GM12878 (cell line): Measurements from ENCODE around the gene SMAD5. TPM values are rescaled to one million over a fixed set of nuclear protein-coding genes. Genes with fewer than 3 reads are reported as not detected.

Experiments used
- ATAC-seq: fragments of 200-7000 bp; cut with Tn5 transposase; 3 replicates; pipeline ENCODE4 v1.9.1; 2020; ENCODE audit warnings: mild to moderate bottlenecking, moderate library complexity
- BruUV-seq: library from RNA; stranded (reverse); fragments of 400-500 nt; replicated peaks from 2 replicates; lab custom pipeline; 2021; lab: Mats Ljungman, UMichigan
- CTCF ChIA-PET: fragments of 300-600 bp; sonication (Branson Sonifier 250); formaldehyde crosslinking; extraction: SDS; loops from one replicate; lab custom pipeline; 2021; ENCODE audit warnings: inconsistent platforms; lab: Yijun Ruan, JAX
- POLR2A ChIA-PET: fragments of 350-600 bp; formaldehyde crosslinking; extraction: SDS; loops from one replicate; lab custom pipeline; 2021; ENCODE audit warnings: inconsistent platforms; lab: Charles Lee
- RAD21 ChIA-PET: fragments of 300-600 bp; sonication (Branson Sonifier 250); formaldehyde crosslinking; loops from one replicate; lab custom pipeline; 2023; ENCODE audit warnings: antibody characterized with exemption; ENCODE audit not compliant: unreplicated experiment; lab: Charles Lee
- SMC1A ChIA-PET: fragments of 300-600 bp; sonication (Branson Sonifier 250); formaldehyde crosslinking; loops from one replicate; lab custom pipeline; 2023; ENCODE audit not compliant: unreplicated experiment, uncharacterized antibody; lab: Charles Lee
- DNase-seq: peaks from one replicate; pipeline ENCODE4 v3.0.0-alpha.2; 2011; ENCODE audit warnings: low read depth, low spot score
- FAIRE-seq: peaks from 3 replicates; lab custom pipeline; 2011; peaks lifted over from hg19 to GRCh38; lab: Jason Lieb, UNC
- H2AFZ ChIP-seq: 2 replicates; pipeline ENCODE4 v1.6.0; 2011; ENCODE audit warnings: low read depth, low read length, control low read depth; ENCODE audit not compliant: control insufficient read depth
- H3K27ac ChIP-seq: 2 replicates; pipeline ENCODE4 v1.5.1; 2011; ENCODE audit warnings: control low read depth; ENCODE audit not compliant: control insufficient read depth, insufficient read depth
- H3K27me3 ChIP-seq, 2 experiments: replicated peaks in 1 of 2; 2 replicates each; pipeline versions ENCODE4 v1.6.0 to v1.6.1; 2011; ENCODE audit warnings: low read length in 1 of 2; ENCODE audit not compliant: control insufficient read depth in 2 of 2, insufficient read depth in 2 of 2
- H3K36me3 ChIP-seq, 2 experiments: 2 replicates each; pipeline ENCODE4 v1.5.1; 2011; ENCODE audit warnings: low read length in 1 of 2; ENCODE audit not compliant: control insufficient read depth in 2 of 2, insufficient read depth in 2 of 2
- H3K4me1 ChIP-seq: 2 replicates; pipeline ENCODE4 v1.6.1; 2011; ENCODE audit warnings: mild to moderate bottlenecking, low read length, moderate library complexity, mixed read lengths; ENCODE audit not compliant: control insufficient read depth, insufficient read depth
- H3K4me2 ChIP-seq: 2 replicates; pipeline ENCODE4 v1.6.0; 2011; ENCODE audit warnings: control low read depth; ENCODE audit not compliant: control insufficient read depth, insufficient read depth
- H3K4me3 ChIP-seq: fragments of 200-600 bp; sonication (generic); 2 replicates; pipeline ENCODE4 v1.5.1; 2016
- H3K79me2 ChIP-seq: 2 replicates; pipeline ENCODE4 v1.6.0; 2011; ENCODE audit warnings: low read length; ENCODE audit not compliant: control insufficient read depth, insufficient read depth
- H3K9ac ChIP-seq: 2 replicates; pipeline ENCODE4 v1.8.0; 2011; ENCODE audit warnings: low read length, control low read depth, mixed read lengths; ENCODE audit not compliant: control insufficient read depth, insufficient read depth
- H3K9me3 ChIP-seq: replicated peaks from 3 replicates; pipeline ENCODE4 v1.5.1; 2011; ENCODE audit warnings: mild to moderate bottlenecking, low read length; ENCODE audit not compliant: control insufficient read depth, insufficient read depth
- H4K20me1 ChIP-seq: 2 replicates; pipeline ENCODE4 v1.6.0; 2011; ENCODE audit not compliant: control insufficient read depth, insufficient read depth
- ASH2L ChIP-seq: fragments of 300-600, 200-600 bp; sonication (generic); IDR thresholded peaks from 2 replicates; pipeline ENCODE4 v1.6.1; 2017; ENCODE audit warnings: low read depth, mild to moderate bottlenecking, borderline replicate concordance
- ATF7 ChIP-seq: fragments of 450-650 bp; IDR thresholded peaks from 2 replicates; pipeline ENCODE4 v1.6.1; 2016; ENCODE audit warnings: low read depth, mild to moderate bottlenecking
- HDAC2 ChIP-seq: fragments of 200-600 bp; sonication (generic); IDR thresholded peaks from 2 replicates; pipeline ENCODE4 v1.6.1; 2017
- MXI1 ChIP-seq: fragments of 150-350 bp; IDR thresholded peaks from 2 replicates; pipeline ENCODE4 v1.6.1; 2011; ENCODE audit warnings: low read depth, mild to moderate bottlenecking, inconsistent platforms, low read length, improper control_type of control experiment
- PAX5 ChIP-seq: IDR thresholded peaks from 2 replicates; pipeline ENCODE4 v1.6.1; 2011; ENCODE audit warnings: low read depth, low read length, borderline replicate concordance
- POLR2A ChIP-seq: IDR thresholded peaks from 2 replicates; pipeline ENCODE4 v1.6.1; 2011; ENCODE audit warnings: low read depth, mild to moderate bottlenecking, low read length
- POLR2AphosphoS2 ChIP-seq: IDR thresholded peaks from 2 replicates; pipeline ENCODE4 v1.6.1; 2011; ENCODE audit warnings: low read depth, mild to moderate bottlenecking, low read length, improper control_type of control experiment, moderate library complexity
- SREBF1 ChIP-seq: IDR thresholded peaks from 2 replicates; pipeline ENCODE4 v1.6.1; 2012; ENCODE audit warnings: mild to moderate bottlenecking, low read length
- SREBF2 ChIP-seq: IDR thresholded peaks from 2 replicates; pipeline ENCODE4 v1.6.1; 2012; ENCODE audit warnings: mild to moderate bottlenecking, low read length
- ZBED1 ChIP-seq: IDR thresholded peaks from 2 replicates; pipeline ENCODE4 v1.6.1; 2016; ENCODE audit warnings: borderline replicate concordance
- ZNF384 ChIP-seq: IDR thresholded peaks from 2 replicates; pipeline ENCODE4 v1.6.1; 2012; ENCODE audit warnings: low read depth, mild to moderate bottlenecking, low read length, improper control_type of control experiment, borderline replicate concordance
- WGBS: methylation state at CpG from one replicate; pipeline ENCODE4 v1.1.6; 2016; ENCODE audit warnings: low lambda C conversion rate; ENCODE audit not compliant: insufficient replicate concordance, insufficient coverage; ENCODE audit errors: missing lambda C conversion rate; 5-methylcytosine and 5-hydroxymethylcytosine counted together
- in situ Hi-C: fragments of 300-500 bp; cut with MboI; formaldehyde crosslinking; loops from 9 replicates; pipeline ENCODE4 v1.14.3; 2018; ENCODE audit warnings: mixed read lengths
- intact Hi-C: fragments of 100-400 bp; cut with micrococcal nuclease; formaldehyde crosslinking; loops from one replicate; pipeline ENCODE4 v1.14.2; 2022; ENCODE audit not compliant: unreplicated experiment
- polyA plus RNA-seq, 11 experiments: library from polyadenylated mRNA; depleted of rRNA in 4 of 11; unstranded in 6 of 11; stranded (reverse) in 5 of 11; fragments of >200 nt; fragmentation: Nextera tagmentation in 4 of 11; fragmentation: Illumina TruSeq in 1 of 11; extraction: Ambion mirVana in 4 of 11; extraction: Trizol in 1 of 11; gene quantifications; 1 replicate in 1 of 11; 2 replicates in 10 of 11; pipeline versions ENCODE4 v1.2.1 to v1.2.3, GENCODE V29; 2011 to 2016; ENCODE audit warnings: inconsistent platforms in 2 of 11, missing spikeins in 2 of 11, low read depth in 1 of 11
- total RNA-seq, 4 experiments: library from RNA; depleted of rRNA in 3 of 4; stranded (reverse); fragments of >200 nt in 3 of 4; fragmentation: Illumina TruSeq in 1 of 4; extraction: Trizol in 1 of 4; gene quantifications; 2 replicates each; pipeline versions ENCODE4 v1.2.1 to v1.2.3, GENCODE V29; 2013 to 2021
- TF ChIP-seq, protein P1 (sequence below): fragments of 450-650 bp; IDR thresholded peaks from 2 replicates; pipeline ENCODE4 v1.6.1; 2016; ENCODE audit warnings: mild to moderate bottlenecking, moderate library complexity, borderline replicate concordance
- TF ChIP-seq, protein P2 (sequence below): fragments of 450-650 bp; IDR thresholded peaks from 2 replicates; pipeline ENCODE4 v1.6.1; 2017; ENCODE audit warnings: borderline replicate concordance

SMAD5 gene
- total and polyA plus RNA-seq, 10 of the 15 experiments (the other 5 are each of a cell fraction or from before 2014, with no cell fraction given): 3.6 to 40.6 (median 11.7) TPM

DNA sequence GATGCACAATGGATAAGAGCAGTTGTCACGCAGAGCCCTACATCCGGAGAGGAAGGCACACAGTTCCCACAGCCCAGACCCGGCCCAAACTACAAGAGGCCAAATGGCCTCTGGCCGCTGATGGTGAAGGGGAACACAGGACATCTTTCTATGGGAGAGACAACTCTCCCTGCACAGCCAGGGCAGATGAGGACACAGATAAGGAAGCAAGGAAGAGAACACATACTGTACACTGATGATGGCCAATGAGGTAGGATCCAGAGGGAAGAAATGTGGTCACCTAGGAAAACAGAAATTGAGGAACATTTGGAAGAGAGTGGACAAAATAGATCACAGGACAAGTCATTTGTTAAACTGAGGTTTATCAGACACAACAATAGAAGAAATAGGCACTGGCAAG lies 88.7 kb downstream of the SMAD5 start:
- Histone ChIP-seq H4K20me1 (no peaks in the 10 kb centered on the region), H3K36me3 (no peaks in the 10 kb centered on the region), H3K9ac (no peak overlapping the region), H3K9me3 (no peaks in the 10 kb centered on the region; the same call in 2 of the 3 replicates), H2AFZ (no peak overlapping the region), H3K27me3 (no peaks in the 10 kb centered on the region), H3K4me2 (no peak overlapping the region), H3K27ac (no peak overlapping the region), H3K4me1 (no peaks in the 10 kb centered on the region), H3K4me3 (no peak overlapping the region), H3K79me2 (no peaks in the 10 kb centered on the region)
- ChIA-PET POLR2A (no interaction called here), SMC1A (interaction anchor here (1.0 kb wide), 1 partner anchor 10 kb away, joined by 3 read pairs; no protein-coding TSS in a partner anchor), CTCF (interaction anchor here (1.0 kb wide), 1 partner anchor 29 kb away, joined by 4 read pairs; no protein-coding TSS in a partner anchor), RAD21 (no interaction called here)
- intact Hi-C loops (no loop called here), in situ Hi-C loops (no loop called here)
- WGBS: 65% methylated on average over 4 of the region's 4 CpGs
- DNase-seq: no peak
- no peak for TF ChIP-seq ZNF384
- TF ChIP-seq PAX5: no peak
- no peak for TF ChIP-seq SREBF1
- TF ChIP-seq ZBED1: no peak
- TF ChIP-seq POLR2A: no peak
- no peak for TF ChIP-seq HDAC2
- no peak for FAIRE-seq
- no TSS peak for BruUV-seq
- no peak for ATAC-seq

DNA sequence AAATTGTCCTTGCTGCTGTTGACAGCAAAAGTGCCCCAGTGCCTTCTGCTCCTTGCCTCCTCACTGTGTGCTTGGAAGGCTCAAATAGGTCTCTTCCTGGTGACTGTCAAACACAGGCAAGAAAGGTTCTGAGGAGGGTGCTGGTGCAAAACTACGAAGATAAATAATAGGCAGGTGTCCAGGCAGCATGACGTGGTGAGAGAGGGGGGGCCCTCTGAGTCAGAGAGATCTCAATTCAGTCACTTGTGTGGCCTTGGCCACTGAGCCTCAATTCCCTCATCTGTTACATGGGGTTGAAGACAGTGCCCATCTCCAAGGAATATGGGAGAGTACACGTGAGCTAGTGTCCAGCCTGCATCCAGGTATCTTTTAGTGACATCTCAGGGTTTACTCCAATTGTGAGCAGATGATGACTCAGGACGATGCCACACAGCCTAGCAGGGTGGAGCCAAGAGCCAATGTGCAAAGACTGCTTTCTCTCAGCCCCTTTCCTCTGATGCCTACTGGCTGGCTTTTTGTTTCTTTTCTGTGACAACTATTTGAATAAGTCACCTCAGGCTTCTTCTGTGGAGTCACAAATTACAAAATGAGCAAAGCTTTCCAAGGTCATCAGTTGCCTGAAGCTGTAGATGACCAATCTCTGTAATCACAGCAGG lies 90.1 kb downstream of the SMAD5 start:
- Histone ChIP-seq H4K20me1 (no peaks in the 10 kb centered on the region), H3K4me3 (no peak overlapping the region), H3K9ac (no peak overlapping the region), H3K4me1 (no peaks in the 10 kb centered on the region), H3K27me3 (no peaks in the 10 kb centered on the region), H2AFZ (no peak overlapping the region), H3K79me2 (no peaks in the 10 kb centered on the region), H3K4me2 (no peak overlapping the region), H3K36me3 (no peaks in the 10 kb centered on the region), H3K9me3 (no peaks in the 10 kb centered on the region; the same call in 2 of the 3 replicates), H3K27ac (no peak overlapping the region)
- no peak for DNase-seq
- SMC1A ChIA-PET: interaction anchor here (1.0 to 1.3 kb wide), 2 partner anchors 9 to 10 kb away, joined by 3 to 5 read pairs; no protein-coding TSS in a partner anchor
- intact Hi-C loops (no loop called here), in situ Hi-C loops (no loop called here)
- POLR2A ChIA-PET: no interaction called here
- BruUV-seq: no TSS peak
- CTCF ChIA-PET: interaction anchor here (0.8 to 2.7 kb wide), 6 partner anchors 10 to 28 kb away, joined by 3 to 19 read pairs (median 3); no protein-coding TSS in a partner anchor
- peak; percentile 71 for ATAC-seq
- RAD21 ChIA-PET: interaction anchor here (1.2 kb wide), 1 partner anchor 9 kb away, joined by 3 read pairs; no protein-coding TSS in a partner anchor
- FAIRE-seq: no peak
- 2% methylated on average over 4 of the region's 4 CpGs for WGBS
- TF ChIP-seq ATF7: no peak
- TF ChIP-seq, protein P1, sequence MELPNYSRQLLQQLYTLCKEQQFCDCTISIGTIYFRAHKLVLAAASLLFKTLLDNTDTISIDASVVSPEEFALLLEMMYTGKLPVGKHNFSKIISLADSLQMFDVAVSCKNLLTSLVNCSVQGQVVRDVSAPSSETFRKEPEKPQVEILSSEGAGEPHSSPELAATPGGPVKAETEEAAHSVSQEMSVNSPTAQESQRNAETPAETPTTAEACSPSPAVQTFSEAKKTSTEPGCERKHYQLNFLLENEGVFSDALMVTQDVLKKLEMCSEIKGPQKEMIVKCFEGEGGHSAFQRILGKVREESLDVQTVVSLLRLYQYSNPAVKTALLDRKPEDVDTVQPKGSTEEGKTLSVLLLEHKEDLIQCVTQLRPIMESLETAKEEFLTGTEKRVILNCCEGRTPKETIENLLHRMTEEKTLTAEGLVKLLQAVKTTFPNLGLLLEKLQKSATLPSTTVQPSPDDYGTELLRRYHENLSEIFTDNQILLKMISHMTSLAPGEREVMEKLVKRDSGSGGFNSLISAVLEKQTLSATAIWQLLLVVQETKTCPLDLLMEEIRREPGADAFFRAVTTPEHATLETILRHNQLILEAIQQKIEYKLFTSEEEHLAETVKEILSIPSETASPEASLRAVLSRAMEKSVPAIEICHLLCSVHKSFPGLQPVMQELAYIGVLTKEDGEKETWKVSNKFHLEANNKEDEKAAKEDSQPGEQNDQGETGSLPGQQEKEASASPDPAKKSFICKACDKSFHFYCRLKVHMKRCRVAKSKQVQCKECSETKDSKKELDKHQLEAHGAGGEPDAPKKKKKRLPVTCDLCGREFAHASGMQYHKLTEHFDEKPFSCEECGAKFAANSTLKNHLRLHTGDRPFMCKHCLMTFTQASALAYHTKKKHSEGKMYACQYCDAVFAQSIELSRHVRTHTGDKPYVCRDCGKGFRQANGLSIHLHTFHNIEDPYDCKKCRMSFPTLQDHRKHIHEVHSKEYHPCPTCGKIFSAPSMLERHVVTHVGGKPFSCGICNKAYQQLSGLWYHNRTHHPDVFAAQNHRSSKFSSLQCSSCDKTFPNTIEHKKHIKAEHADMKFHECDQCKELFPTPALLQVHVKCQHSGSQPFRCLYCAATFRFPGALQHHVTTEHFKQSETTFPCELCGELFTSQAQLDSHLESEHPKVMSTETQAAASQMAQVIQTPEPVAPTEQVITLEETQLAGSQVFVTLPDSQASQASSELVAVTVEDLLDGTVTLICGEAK: no peak
- TF ChIP-seq SREBF2: no peak
- no peak for TF ChIP-seq ASH2L
- TF ChIP-seq POLR2AphosphoS2: no peak
- TF ChIP-seq, protein P2, sequence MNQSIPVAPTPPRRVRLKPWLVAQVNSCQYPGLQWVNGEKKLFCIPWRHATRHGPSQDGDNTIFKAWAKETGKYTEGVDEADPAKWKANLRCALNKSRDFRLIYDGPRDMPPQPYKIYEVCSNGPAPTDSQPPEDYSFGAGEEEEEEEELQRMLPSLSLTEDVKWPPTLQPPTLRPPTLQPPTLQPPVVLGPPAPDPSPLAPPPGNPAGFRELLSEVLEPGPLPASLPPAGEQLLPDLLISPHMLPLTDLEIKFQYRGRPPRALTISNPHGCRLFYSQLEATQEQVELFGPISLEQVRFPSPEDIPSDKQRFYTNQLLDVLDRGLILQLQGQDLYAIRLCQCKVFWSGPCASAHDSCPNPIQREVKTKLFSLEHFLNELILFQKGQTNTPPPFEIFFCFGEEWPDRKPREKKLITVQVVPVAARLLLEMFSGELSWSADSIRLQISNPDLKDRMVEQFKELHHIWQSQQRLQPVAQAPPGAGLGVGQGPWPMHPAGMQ: no peak
- TF ChIP-seq MXI1: no peak
